KMS-11 (cell line): ENCODE data around the gene GPRIN2.
"Not testable (repeated sequence)": the region's sequence is repeated elsewhere in the genome, so short reads cannot be mapped to it uniquely, and the experiment has no call there.

Experiments
- H2AFZ ChIP-seq: fragments of 200-600 bp; sonication (generic); 2 replicates; pipeline ENCODE4 v1.6.1; 2016; ENCODE audit warnings: antibody characterized with exemption, mixed run types, low read depth
- H3K27ac ChIP-seq: fragments of 200-600 bp; sonication (generic); 2 replicates; pipeline ENCODE4 v1.6.1; 2016; ENCODE audit warnings: mild to moderate bottlenecking, mixed run types
- H3K27me3 ChIP-seq: fragments of 200-600 bp; sonication (generic); 2 replicates; pipeline ENCODE4 v1.6.1; 2017; ENCODE audit warnings: mild to moderate bottlenecking, low read depth, mixed run types, moderate library complexity; ENCODE audit not compliant: insufficient read depth
- H3K36me3 ChIP-seq: fragments of 200-600 bp; sonication (generic); 2 replicates; pipeline ENCODE4 v1.6.1; 2017; ENCODE audit warnings: mild to moderate bottlenecking, mixed run types; ENCODE audit not compliant: insufficient read depth
- H3K4me1 ChIP-seq: fragments of 200-600 bp; sonication (generic); 2 replicates; pipeline ENCODE4 v1.6.1; 2016; ENCODE audit warnings: mild to moderate bottlenecking, low read depth, mixed run types; ENCODE audit not compliant: poor library complexity, severe bottlenecking
- H3K4me2 ChIP-seq: fragments of 200-600 bp; sonication (generic); 2 replicates; pipeline ENCODE4 v1.7.0; 2016; ENCODE audit warnings: mild to moderate bottlenecking, mixed run types
- H3K4me3 ChIP-seq: fragments of 200-600 bp; sonication (generic); IDR thresholded peaks from 2 replicates; pipeline ENCODE4 v1.6.1; 2017; ENCODE audit warnings: low read depth, low read length, mixed read lengths; ENCODE audit not compliant: insufficient read depth
- H3K79me2 ChIP-seq: fragments of 200-600 bp; sonication (generic); 2 replicates; pipeline ENCODE4 v1.6.1; 2016; ENCODE audit warnings: low read depth, mixed run types; ENCODE audit not compliant: insufficient read depth
- H3K9ac ChIP-seq: fragments of 200-600 bp; sonication (generic); 2 replicates; pipeline ENCODE4 v1.6.1; 2016; ENCODE audit warnings: mild to moderate bottlenecking, mixed run types
- H4K20me1 ChIP-seq: fragments of 200-600 bp; sonication (generic); 2 replicates; pipeline ENCODE4 v1.6.1; 2016; ENCODE audit warnings: mild to moderate bottlenecking, mixed run types; ENCODE audit not compliant: insufficient read depth

The GPRIN2 gene

DNA sequence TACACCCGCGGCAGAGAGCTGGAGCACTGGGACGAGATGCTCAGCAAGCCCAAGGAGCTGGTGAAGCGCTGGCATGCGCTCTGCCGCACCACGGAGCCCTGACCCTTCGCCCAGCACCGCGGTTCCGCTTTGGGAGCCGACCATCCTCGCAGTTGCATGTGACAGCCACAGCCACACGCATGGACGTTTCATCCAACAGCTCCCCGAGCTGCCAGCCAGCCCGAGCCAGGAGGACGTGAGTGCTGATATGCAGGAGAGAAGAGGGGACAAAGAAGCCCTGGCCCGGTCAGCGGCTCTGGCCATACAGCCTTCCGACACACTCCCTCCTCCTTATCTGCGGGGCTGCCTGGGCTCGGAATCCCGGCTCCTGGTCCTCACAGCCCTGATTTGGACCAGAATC is 31.1 kb upstream of the GPRIN2 start:
- H4K20me1 ChIP-seq, H3K4me2 ChIP-seq, H2AFZ ChIP-seq, H3K4me1 ChIP-seq, H3K4me3 ChIP-seq, H3K27me3 ChIP-seq, H3K79me2 ChIP-seq, H3K36me3 ChIP-seq, H3K9ac ChIP-seq, H3K27ac ChIP-seq: not testable (repeated sequence)

DNA sequence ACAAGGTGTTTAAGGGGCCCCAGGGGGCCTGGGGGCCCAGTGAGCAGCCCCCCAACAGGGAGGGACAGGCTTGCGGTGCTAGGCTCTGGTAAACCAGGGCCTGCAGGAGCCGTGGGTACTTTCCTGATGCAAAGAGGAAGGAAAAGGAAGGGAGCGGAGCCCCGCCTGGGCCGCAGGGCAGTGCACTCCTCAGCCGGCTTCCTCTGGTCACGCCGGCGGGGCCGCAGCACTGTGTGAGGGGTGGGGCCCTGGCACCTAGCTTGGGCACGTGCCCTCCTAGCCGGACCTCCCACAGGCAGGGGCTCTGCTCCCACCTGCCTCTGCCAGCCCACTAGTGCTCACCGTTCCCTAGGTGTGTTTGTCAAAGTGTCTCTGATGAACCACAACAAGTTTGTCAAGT is 28.8 kb upstream of the GPRIN2 start:
- not testable (repeated sequence) for H3K4me2 ChIP-seq, H3K79me2 ChIP-seq, H3K9ac ChIP-seq, H3K4me1 ChIP-seq, H3K36me3 ChIP-seq, H4K20me1 ChIP-seq, H3K4me3 ChIP-seq, H3K27ac ChIP-seq, H3K27me3 ChIP-seq, H2AFZ ChIP-seq

DNA sequence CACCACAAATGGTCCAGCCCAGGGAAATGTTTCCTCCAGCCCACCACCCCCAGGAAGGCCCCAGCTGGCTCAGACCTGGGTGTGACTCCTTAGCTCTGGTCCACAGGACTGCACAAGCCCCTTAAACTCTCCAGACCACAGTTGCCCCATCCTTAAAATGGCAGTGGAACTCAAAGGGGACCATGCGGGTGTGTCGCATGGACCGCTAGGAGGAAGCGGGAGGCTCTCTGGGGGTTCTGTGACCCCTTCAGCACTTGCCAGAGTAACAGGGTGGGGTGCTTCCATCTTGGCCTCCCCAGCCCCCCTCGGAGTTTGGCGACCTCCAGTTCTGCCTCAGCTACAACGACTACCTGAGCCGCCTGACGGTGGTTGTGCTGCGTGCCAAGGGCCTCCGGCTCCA is 27.7 kb upstream of the GPRIN2 start:
- not testable (repeated sequence) for H3K4me3 ChIP-seq, H3K27ac ChIP-seq, H4K20me1 ChIP-seq, H3K4me1 ChIP-seq, H3K4me2 ChIP-seq, H2AFZ ChIP-seq, H3K36me3 ChIP-seq, H3K27me3 ChIP-seq, H3K79me2 ChIP-seq, H3K9ac ChIP-seq

DNA sequence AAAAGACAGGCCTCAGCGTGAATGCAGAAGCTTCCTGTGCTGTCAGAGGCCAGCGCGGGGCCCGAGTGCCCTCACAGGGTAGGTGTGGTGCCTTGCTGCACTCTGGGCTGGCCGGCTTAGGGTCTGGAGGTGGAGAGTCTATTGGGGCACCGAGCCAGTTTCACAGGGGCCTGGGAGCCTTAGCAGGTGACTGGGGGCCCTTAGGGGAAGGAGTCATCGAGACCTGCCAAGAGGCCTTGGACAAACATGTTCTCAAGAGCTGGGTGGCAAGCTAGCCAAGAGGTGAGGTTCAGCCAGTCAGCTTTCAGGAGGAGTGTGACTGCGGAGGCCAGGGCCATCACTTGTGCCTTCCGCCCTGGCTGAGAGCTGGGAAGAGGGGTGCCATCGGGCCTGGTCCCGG is 26.1 kb upstream of the GPRIN2 start:
- H3K27me3 ChIP-seq, H3K27ac ChIP-seq, H3K4me2 ChIP-seq, H3K79me2 ChIP-seq, H3K4me1 ChIP-seq, H2AFZ ChIP-seq, H3K36me3 ChIP-seq, H3K9ac ChIP-seq, H3K4me3 ChIP-seq, H4K20me1 ChIP-seq: not testable (repeated sequence)

DNA sequence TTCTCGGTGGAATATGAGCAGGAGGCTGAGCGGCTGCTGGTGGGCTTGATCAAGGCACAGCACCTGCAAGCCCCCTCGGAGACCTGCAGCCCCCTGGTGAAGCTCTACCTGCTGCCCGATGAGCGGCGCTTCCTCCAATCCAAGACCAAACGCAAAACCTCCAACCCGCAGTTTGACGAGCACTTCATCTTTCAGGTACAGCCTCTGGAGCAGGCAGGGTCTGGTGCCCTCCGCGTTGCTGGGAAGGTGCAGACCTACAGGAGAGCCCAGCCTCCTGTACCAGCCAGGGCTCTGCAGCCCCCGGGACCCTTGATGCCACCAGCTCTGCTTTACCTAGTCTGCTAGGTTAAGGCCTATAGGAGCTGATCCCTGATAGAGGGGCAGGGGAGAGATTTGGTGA is 25.5 kb upstream of the GPRIN2 start:
- not testable (repeated sequence) for H3K4me2 ChIP-seq, H3K4me1 ChIP-seq, H3K36me3 ChIP-seq, H3K27me3 ChIP-seq, H2AFZ ChIP-seq, H3K27ac ChIP-seq, H4K20me1 ChIP-seq, H3K9ac ChIP-seq, H3K4me3 ChIP-seq, H3K79me2 ChIP-seq

DNA sequence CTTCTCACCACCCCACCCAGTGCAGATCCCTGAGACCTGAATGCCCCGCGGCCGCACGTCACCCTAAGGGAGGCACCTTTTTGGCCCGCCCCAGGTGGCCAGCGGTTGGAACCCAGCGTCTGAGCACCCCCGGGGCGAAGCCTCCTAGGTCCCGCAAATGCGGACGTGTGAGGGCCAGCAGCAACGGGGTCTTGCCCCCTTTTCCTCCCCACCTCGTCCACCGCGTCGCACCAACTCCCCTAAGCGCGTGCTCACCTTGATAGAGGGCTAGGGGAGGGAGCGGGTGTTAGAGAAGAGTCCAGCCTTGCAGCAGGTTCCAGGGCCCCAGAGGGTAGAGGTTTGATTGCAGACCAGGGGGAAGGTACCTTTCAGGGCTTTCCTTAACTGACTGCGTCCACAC is 22.9 kb upstream of the GPRIN2 start:
- H3K27ac ChIP-seq, H2AFZ ChIP-seq, H4K20me1 ChIP-seq, H3K4me1 ChIP-seq, H3K27me3 ChIP-seq, H3K36me3 ChIP-seq, H3K9ac ChIP-seq, H3K4me2 ChIP-seq, H3K4me3 ChIP-seq, H3K79me2 ChIP-seq: not testable (repeated sequence)

DNA sequence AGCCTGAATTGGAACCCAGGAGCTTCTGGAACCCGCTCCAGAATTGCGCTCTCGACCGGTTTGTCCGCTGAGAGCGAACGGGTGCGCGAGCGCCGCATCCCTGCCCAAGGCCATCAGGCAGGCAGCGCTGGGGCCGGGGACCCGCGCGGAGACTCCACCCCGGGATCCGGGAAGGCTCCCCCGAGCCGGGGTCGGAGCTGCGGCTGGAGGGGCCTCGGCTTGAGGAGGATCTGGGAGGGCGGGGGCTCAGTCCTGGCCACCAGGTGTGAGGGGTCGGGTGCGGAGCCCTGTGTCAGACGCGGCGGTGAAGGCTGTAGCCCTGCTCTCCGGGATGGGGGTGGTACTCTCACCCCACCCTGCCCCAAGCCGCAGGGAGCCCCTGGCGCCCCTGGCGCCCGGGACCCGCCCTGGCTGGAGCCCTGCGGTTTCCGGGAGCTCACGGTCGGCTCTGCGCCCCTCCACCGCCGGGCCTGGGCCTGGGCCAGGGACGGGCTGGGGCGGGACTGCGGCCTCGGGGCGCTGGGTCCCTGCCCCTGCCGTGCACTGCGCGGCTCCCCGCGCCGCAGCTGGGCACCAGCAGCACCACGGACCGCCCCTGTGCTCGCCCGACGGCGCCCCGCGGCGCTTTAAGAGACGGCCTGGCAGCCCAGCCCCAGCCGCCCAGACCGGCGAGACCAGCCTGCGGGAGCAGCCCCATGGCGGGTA is 22.2 kb upstream of the GPRIN2 start, which contains the start of gene SYT15:
SYT15 (plus strand) TSS at position 655 of the 705 bp plus-strand sequence; CDS start at position 696, 41 bp downstream.
- not testable (repeated sequence) for H3K79me2 ChIP-seq, H2AFZ ChIP-seq, H3K36me3 ChIP-seq, H3K9ac ChIP-seq, H3K4me1 ChIP-seq, H3K4me3 ChIP-seq, H3K4me2 ChIP-seq, H3K27me3 ChIP-seq, H3K27ac ChIP-seq, H4K20me1 ChIP-seq

DNA sequence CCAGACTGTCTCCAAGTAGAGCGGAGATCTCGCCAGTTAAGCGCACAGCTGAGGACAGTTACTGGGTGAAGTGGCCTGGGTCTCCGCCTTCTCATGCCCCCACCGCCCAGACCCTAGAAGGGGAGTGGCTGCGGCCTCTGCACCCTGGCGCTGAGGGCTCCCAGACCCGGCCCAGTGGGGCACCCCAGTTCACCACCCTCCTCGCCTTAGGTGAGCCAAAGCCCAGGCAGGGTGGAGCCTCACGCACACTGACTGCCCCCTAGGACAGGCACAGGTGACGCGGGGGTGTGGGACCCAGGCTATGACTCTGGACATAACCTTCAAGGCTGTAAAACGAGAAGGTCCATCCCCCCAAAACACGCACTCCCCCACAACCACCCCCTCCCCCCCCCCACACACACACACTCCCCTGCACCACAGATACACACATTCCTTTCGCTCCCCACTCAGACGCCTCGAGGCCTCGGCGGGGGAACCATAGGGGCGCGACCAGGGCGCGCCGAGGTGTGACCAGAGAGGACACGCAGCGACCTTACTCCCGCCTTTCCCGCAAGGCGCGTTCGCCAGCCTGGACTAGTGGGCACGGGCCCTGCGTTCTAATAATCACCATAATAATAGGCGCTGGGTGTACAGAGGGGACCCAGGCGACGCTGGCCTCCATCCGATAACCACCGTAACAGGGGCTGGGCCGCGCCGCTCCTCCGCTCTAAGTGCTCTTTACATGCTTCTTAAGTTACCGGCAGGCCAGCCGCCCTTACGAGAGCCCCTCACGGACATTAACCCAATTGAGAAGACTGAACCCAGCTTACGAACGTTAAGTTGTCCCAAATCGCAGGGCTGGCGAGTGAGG is 21.4 kb upstream of the GPRIN2 start:
- H3K27me3 ChIP-seq, H3K4me2 ChIP-seq, H3K4me1 ChIP-seq, H3K27ac ChIP-seq, H2AFZ ChIP-seq, H3K9ac ChIP-seq, H3K4me3 ChIP-seq, H3K36me3 ChIP-seq, H3K79me2 ChIP-seq, H4K20me1 ChIP-seq: not testable (repeated sequence)

DNA sequence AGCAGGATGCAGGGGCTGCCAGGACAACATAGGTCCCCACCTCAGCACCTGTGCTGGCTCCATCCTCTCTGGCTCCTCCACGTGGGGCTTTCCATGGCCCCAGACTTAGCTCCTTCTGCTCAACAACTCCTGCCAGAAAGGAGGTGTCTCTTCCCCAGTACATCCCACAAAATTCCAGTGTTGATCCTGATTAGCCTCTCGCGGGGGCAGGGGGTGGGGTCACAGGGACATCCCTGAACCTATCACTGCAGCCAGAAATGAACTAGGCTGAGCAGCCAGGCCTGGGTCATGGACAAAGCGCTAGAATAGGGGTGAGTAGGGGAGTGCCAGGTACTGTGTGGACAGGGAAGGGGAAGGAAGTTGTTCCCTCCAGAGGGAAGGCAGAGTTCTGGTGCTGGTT is 17.4 kb upstream of the GPRIN2 start:
- H3K4me2 ChIP-seq, result not testable (repeated sequence)

DNA sequence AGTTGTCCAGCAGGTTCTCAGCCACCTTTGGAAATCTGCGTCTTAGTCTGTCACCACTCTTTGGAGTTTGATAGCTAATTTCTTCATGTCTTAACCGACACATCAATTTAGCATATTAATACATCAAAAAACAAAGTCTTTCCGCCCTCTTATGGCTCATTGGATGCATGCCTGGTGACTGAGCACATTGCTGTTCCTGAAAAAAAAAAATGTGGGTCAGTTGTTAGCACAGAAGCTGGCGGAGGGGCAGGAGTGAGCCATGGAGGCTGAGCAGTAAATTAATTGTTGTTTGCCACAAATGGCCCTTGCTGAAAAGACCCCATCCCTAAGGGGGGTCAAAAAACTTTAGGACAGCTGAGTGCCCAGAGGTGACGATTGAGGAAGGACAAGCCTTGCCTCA is 16.9 kb upstream of the GPRIN2 start:
- not testable (repeated sequence) for H3K4me2 ChIP-seq, H3K36me3 ChIP-seq, H3K27ac ChIP-seq, H3K4me3 ChIP-seq, H3K9ac ChIP-seq, H4K20me1 ChIP-seq, H3K4me1 ChIP-seq, H2AFZ ChIP-seq, H3K79me2 ChIP-seq, H3K27me3 ChIP-seq

More for the DNA sequence above, 17.4 kb upstream of the GPRIN2 start:
- not testable (repeated sequence) for H3K79me2 ChIP-seq, H3K27ac ChIP-seq, H3K9ac ChIP-seq, H4K20me1 ChIP-seq, H2AFZ ChIP-seq, H3K27me3 ChIP-seq, H3K4me3 ChIP-seq, H3K36me3 ChIP-seq, H3K4me1 ChIP-seq
